C4-2B (cell line): ENCODE measurements around the gene UBE2E1.

ENCODE experiments used
- ZFX ChIP-seq: fragments of 450-650 bp; IDR thresholded peaks from 2 replicates; pipeline ENCODE4 v1.6.1; 2017
- TF ChIP-seq, protein P1 (sequence below): fragments of 450-650 bp; conservative IDR thresholded peaks from 2 replicates; pipeline ENCODE4 v1.5.1; 2017; ENCODE audit warnings: mild to moderate bottlenecking

DNA sequence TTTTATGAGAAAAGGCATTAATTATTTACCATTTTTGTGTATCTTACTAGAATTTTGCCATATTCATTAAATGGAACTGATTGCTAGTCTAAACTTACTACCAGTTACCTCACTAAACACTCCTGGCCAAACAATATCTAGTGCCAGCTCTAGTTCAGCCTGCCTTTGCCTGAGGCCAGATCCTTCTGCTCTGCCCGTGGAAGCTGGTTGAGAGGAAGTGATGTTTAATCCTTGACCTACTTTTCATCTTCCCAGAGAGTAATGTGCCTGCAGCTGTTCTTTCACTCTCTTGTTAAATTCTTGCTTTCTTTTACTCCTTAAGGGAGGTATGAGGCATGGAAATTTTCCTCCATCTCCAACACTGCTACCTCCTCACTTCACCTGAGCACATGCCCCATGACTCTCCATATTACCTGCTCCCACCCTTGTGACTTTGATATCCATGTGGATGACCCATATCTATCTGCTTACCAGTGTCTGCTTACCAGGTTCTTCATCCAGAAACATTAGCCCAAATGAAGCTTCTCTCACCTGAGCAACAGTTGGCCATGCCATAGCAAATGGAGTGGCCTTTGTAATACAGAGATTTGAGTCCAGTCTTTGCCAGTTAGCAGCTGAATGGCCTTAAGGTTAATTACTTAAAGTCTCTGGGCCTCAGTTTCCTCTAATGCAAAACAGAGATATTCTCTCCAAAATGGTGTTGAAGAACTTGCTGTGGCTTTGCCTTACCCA lies 53.4 kb downstream of the UBE2E1 start:
- TF ChIP-seq, protein P1, sequence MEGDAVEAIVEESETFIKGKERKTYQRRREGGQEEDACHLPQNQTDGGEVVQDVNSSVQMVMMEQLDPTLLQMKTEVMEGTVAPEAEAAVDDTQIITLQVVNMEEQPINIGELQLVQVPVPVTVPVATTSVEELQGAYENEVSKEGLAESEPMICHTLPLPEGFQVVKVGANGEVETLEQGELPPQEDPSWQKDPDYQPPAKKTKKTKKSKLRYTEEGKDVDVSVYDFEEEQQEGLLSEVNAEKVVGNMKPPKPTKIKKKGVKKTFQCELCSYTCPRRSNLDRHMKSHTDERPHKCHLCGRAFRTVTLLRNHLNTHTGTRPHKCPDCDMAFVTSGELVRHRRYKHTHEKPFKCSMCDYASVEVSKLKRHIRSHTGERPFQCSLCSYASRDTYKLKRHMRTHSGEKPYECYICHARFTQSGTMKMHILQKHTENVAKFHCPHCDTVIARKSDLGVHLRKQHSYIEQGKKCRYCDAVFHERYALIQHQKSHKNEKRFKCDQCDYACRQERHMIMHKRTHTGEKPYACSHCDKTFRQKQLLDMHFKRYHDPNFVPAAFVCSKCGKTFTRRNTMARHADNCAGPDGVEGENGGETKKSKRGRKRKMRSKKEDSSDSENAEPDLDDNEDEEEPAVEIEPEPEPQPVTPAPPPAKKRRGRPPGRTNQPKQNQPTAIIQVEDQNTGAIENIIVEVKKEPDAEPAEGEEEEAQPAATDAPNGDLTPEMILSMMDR: no peak
- TF ChIP-seq ZFX: no peak
